K562 (cell line): Measurements from ENCODE around the gene CSTF2T. TPM values are rescaled to one million over a fixed set of nuclear protein-coding genes. Genes with fewer than 3 reads are reported as not detected.

ENCODE experiments used
- ATAC-seq: fragments of 200-7000 bp; cut with Tn5 transposase; 3 replicates; pipeline ENCODE4 v1.9.1; 2020; ENCODE audit warnings: moderate library complexity
- BruUV-seq: library from RNA; stranded (reverse); fragments of 400-500 nt; replicated peaks from 2 replicates; lab custom pipeline; 2021; lab: Mats Ljungman, UMichigan
- CTCF ChIA-PET: fragments of 300-600 bp; formaldehyde crosslinking; extraction: SDS; loops from one replicate; lab custom pipeline; 2021; ENCODE audit warnings: low intra/inter-chr PET ratio; lab: Yijun Ruan, JAX
- POLR2A ChIA-PET: fragments of 300-600, 350-650 bp; sonication (Branson Sonifier 250); formaldehyde crosslinking; extraction: SDS; loops from one replicate; lab custom pipeline; 2021; ENCODE audit warnings: antibody characterized with exemption, inconsistent platforms; lab: Yijun Ruan, JAX
- DNase-seq, 4 experiments: peaks; one replicate each; pipeline versions ENCODE4 v3.0.0 to v3.0.0-alpha.2; 2011 to 2018; ENCODE audit warnings: low spot score in 3 of 4, mixed read lengths in 3 of 4; ENCODE audit errors: extremely low read depth in 1 of 4
- FAIRE-seq: peaks from 2 replicates; lab custom pipeline; 2011; peaks lifted over from hg19 to GRCh38; lab: Jason Lieb, UNC
- H2AFZ ChIP-seq: 2 replicates; pipeline ENCODE4 v1.6.0; 2011; ENCODE audit warnings: low read depth, low read length, control low read depth, inconsistent platforms
- H3K27ac ChIP-seq: fragments of 200-600 bp; 3 replicates; pipeline ENCODE4 v1.8.0; 2011; ENCODE audit warnings: low read depth, mild to moderate bottlenecking, control low read depth, inconsistent platforms, low read length, moderate library complexity, mixed read lengths; ENCODE audit errors: extremely low read depth
- H3K27me3 ChIP-seq, 2 experiments: fragments of 300-600 bp in 1 of 2; 2 replicates in 1 of 2; 3 replicates in 1 of 2; pipeline versions ENCODE4 v1.6.0 to v1.8.0; 2011; ENCODE audit warnings: inconsistent platforms in 2 of 2, low read length in 2 of 2, mild to moderate bottlenecking in 1 of 2, mixed read lengths in 1 of 2, moderate library complexity in 1 of 2; ENCODE audit not compliant: control insufficient read depth in 2 of 2, insufficient read depth in 2 of 2
- H3K36me3 ChIP-seq: fragments of 300-600 bp; 3 replicates; pipeline ENCODE4 v1.8.0; 2011; ENCODE audit warnings: mild to moderate bottlenecking, low read length, inconsistent platforms; ENCODE audit not compliant: control insufficient read depth, insufficient read depth
- H3K4me1 ChIP-seq, 2 experiments: fragments of 200-600 bp in 1 of 2; replicated peaks in 1 of 2; 2 replicates in 1 of 2; 3 replicates in 1 of 2; pipeline versions ENCODE4 v1.5.1 to v1.8.0; 2011; ENCODE audit warnings: inconsistent platforms in 2 of 2, low read length in 2 of 2, mild to moderate bottlenecking in 1 of 2, mixed read lengths in 1 of 2, moderate library complexity in 1 of 2; ENCODE audit not compliant: control insufficient read depth in 2 of 2, insufficient read depth in 2 of 2
- H3K4me2 ChIP-seq: 2 replicates; pipeline ENCODE4 v1.6.1; 2011; ENCODE audit warnings: low read length, control low read depth, inconsistent platforms, mixed read lengths; ENCODE audit not compliant: insufficient read depth
- H3K4me3 ChIP-seq: fragments of 200-600 bp; sonication (generic), shearing (Covaris generic); 2 replicates; pipeline ENCODE4 v1.5.1; 2016; ENCODE audit warnings: control low read depth, inconsistent platforms
- H3K79me2 ChIP-seq: fragments of 200-600 bp; 3 replicates; pipeline ENCODE4 v1.8.0; 2011; ENCODE audit warnings: low read length, inconsistent platforms; ENCODE audit not compliant: control insufficient read depth, insufficient read depth
- H3K9ac ChIP-seq, 2 experiments: 2 replicates each; pipeline versions ENCODE4 v1.6.0 to v1.6.1; 2011; ENCODE audit warnings: low read depth in 2 of 2, low read length in 2 of 2, control low read depth in 1 of 2, inconsistent platforms in 1 of 2, mild to moderate bottlenecking in 1 of 2, mixed read lengths in 1 of 2; ENCODE audit not compliant: insufficient read depth in 1 of 2
- H3K9me1 ChIP-seq: one replicate; pipeline ENCODE4 v1.6.0; 2011; ENCODE audit warnings: inconsistent platforms, mild to moderate bottlenecking, low read length, moderate library complexity; ENCODE audit not compliant: control insufficient read depth, insufficient read depth
- H3K9me3 ChIP-seq: replicated peaks from 2 replicates; pipeline ENCODE4 v1.5.1; 2011; ENCODE audit warnings: low read depth, low read length, inconsistent platforms; ENCODE audit not compliant: control insufficient read depth, insufficient read depth
- H4K20me1 ChIP-seq: replicated peaks from 2 replicates; pipeline ENCODE4 v1.6.1; 2011; ENCODE audit warnings: low read length, inconsistent platforms, mixed read lengths; ENCODE audit not compliant: control insufficient read depth, insufficient read depth
- CAMTA2 ChIP-seq: fragments of 250-450 bp; sonication (Bioruptor Pico); conservative IDR thresholded peaks from 2 replicates; pipeline ENCODE4 v1.5.1; 2022
- ESRRA ChIP-seq: fragments of 450-650 bp; IDR thresholded peaks from 2 replicates; pipeline ENCODE4 v1.6.1; 2014; ENCODE audit warnings: low read depth, mild to moderate bottlenecking, moderate library complexity, borderline replicate concordance
- JUND ChIP-seq, 2 experiments: IDR thresholded peaks; 2 replicates in 1 of 2; 3 replicates in 1 of 2; pipeline ENCODE4 v1.6.1; 2011; ENCODE audit warnings: borderline replicate concordance in 2 of 2, low read depth in 2 of 2, low read length in 2 of 2, improper control_type of control experiment in 1 of 2, missing biosample characterization in 1 of 2, missing genetic modification characterization in 1 of 2, missing genetic modification reagents in 1 of 2
- NCOR1 ChIP-seq: fragments of 450-650 bp; IDR thresholded peaks from 2 replicates; pipeline ENCODE4 v1.6.1; 2016; ENCODE audit warnings: mild to moderate bottlenecking, moderate library complexity
- NFATC3 ChIP-seq: fragments of 450-650 bp; IDR thresholded peaks from 2 replicates; pipeline ENCODE4 v1.6.1; 2017; ENCODE audit warnings: mild to moderate bottlenecking
- PRMT5 ChIP-seq: sonication (generic); formaldehyde crosslinking; IDR thresholded peaks from 2 replicates; pipeline ENCODE4 v1.5.0; 2020; ENCODE audit warnings: missing genetic modification reagents
- RB1 ChIP-seq: fragments of 450-650 bp; IDR thresholded peaks from 2 replicates; pipeline ENCODE4 v1.6.1; 2017; ENCODE audit warnings: low read depth, mild to moderate bottlenecking
- SMAD1 ChIP-seq: fragments of 150-350 bp; IDR thresholded peaks from 2 replicates; pipeline ENCODE4 v1.6.1; 2014; ENCODE audit warnings: low read length, low read depth; ENCODE audit not compliant: partially characterized antibody
- ZFP1 ChIP-seq: fragments of 450-650 bp; formaldehyde crosslinking; IDR thresholded peaks from 2 replicates; pipeline ENCODE4 v1.4.0; 2020; ENCODE audit warnings: mild to moderate bottlenecking, mixed read lengths
- ZNF121 ChIP-seq: sonication (generic); formaldehyde crosslinking; conservative IDR thresholded peaks from 2 replicates; pipeline ENCODE4 v1.8.0; 2022; ENCODE audit warnings: missing genetic modification reagents
- ZNF316 ChIP-seq: fragments of 450-650 bp; IDR thresholded peaks from 2 replicates; pipeline ENCODE4 v1.6.1; 2016
- WGBS: fragments of 100-300 bp; shearing (Covaris generic); methylation state at CpG from one replicate; pipeline ENCODE4 v1.1.6; 2016; ENCODE audit warnings: low coverage, mixed read lengths; ENCODE audit not compliant: insufficient coverage; ENCODE audit errors: missing lambda C conversion rate; 5-methylcytosine and 5-hydroxymethylcytosine counted together
- in situ Hi-C: fragments of 300-500 bp; cut with MboI; formaldehyde crosslinking; loops from 4 replicates; pipeline ENCODE4 v1.15.0; 2018; ENCODE audit warnings: inconsistent platforms, mixed read lengths
- intact Hi-C: fragments of 100-400 bp; cut with micrococcal nuclease; formaldehyde crosslinking; loops from 2 replicates; pipeline ENCODE4 v1.14.2; 2022
- polyA plus RNA-seq, 8 experiments: library from polyadenylated mRNA; depleted of rRNA in 4 of 8; stranded (reverse) in 5 of 8; unstranded in 3 of 8; fragments of >200 nt; fragmentation: Nextera tagmentation in 2 of 8; fragmentation: Illumina TruSeq in 1 of 8; extraction: Ambion mirVana in 2 of 8; extraction: Trizol in 1 of 8; gene quantifications; 2 replicates each; pipeline versions ENCODE4 v1.2.1 to v1.2.3, GENCODE V29; 2011 to 2014; ENCODE audit warnings: inconsistent platforms in 1 of 8, missing spikeins in 1 of 8
- total RNA-seq, 7 experiments: library from RNA; depleted of rRNA in 6 of 7; stranded (reverse); fragments of >200 nt in 6 of 7; fragmentation: Illumina TruSeq in 2 of 7; extraction: Trizol in 2 of 7; gene quantifications; 2 replicates each; pipeline versions ENCODE4 v1.2.1 to v1.2.3, GENCODE V29; 2011 to 2021; ENCODE audit warnings: low replicate concordance in 1 of 7
- TF ChIP-seq, protein P1 (sequence below): fragments of 250-450 bp; sonication (Bioruptor Pico); IDR thresholded peaks from 2 replicates; pipeline ENCODE4 v1.8.0; 2022; ENCODE audit warnings: moderate library complexity, mild to moderate bottlenecking, inconsistent platforms
- TF ChIP-seq, protein P2 (sequence below), 2 experiments: IDR thresholded peaks; 2 replicates each; pipeline ENCODE4 v1.6.1; 2012; ENCODE audit warnings: improper control_type of control experiment in 2 of 2, low read depth in 2 of 2, low read length in 2 of 2, borderline replicate concordance in 1 of 2
- TF ChIP-seq, protein P3 (sequence below), 2 experiments: fragments of 200-800 bp in 1 of 2; sonication (Bioruptor generic) in 1 of 2; sonication (generic) in 1 of 2; formaldehyde crosslinking in 1 of 2; IDR thresholded peaks in 1 of 2; conservative IDR thresholded peaks in 1 of 2; 2 replicates each; pipeline versions ENCODE4 v1.5.0 to v1.6.1; 2016 to 2020; ENCODE audit warnings: missing compliant biosample characterization in 1 of 2, missing genetic modification characterization in 1 of 2, missing genetic modification reagents in 1 of 2

Gene CSTF2T
- total and polyA plus RNA-seq, 9 of the 15 experiments (the other 6 are each of a cell fraction or from before 2014, with no cell fraction given) = 10.3 to 32.4 (median 24.2) TPM

DNA sequence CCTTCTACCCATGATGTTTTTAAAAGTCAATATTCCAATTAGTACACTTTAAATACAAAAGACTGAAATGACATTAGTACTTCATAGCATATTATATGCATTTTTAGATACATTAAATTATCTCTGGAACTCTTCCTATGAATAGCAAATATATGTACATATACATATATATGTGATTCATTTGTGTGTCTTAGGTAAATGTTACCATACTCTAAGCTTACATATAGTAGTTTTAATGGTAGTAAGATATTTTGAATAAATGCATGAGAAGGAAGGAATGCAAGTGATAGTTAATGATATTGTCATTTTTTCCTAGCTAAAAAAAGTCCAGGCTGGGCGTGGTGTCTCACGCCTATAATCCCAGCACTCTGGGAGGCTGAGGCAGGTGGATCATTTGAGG is 46.0 kb upstream of the CSTF2T start:
- Histone ChIP-seq H2AFZ (no peak overlapping the region), H3K36me3 (no peaks in the 10 kb centered on the region), H3K9me3 (no peaks in the 10 kb centered on the region), H3K4me2 (no peak overlapping the region), H3K4me1 (no peaks in the 10 kb centered on the region), H3K9me1 (no peaks in the 10 kb centered on the region), H3K27me3 (no peaks in the 10 kb centered on the region), H3K27ac (no peak overlapping the region), H3K9ac (no peak overlapping the region), H3K4me3 (no peak overlapping the region), H4K20me1 (no peaks in the 10 kb centered on the region), H3K79me2 (no peaks in the 10 kb centered on the region)
- CTCF ChIA-PET = no interaction called here
- 0% methylated on average over 2 of the region's 2 CpGs for WGBS
- BruUV-seq = no TSS peak
- FAIRE-seq (no peak), DNase-seq (no peak), ATAC-seq (no peak)
- in situ Hi-C loops = no loop called here
- TF ChIP-seq ZNF316 = no peak
- no peak for TF ChIP-seq JUND (IDR thresholded peaks at IDR 0.05; ENCODE audit: borderline replicate concordance, low read depth, low read length)
- TF ChIP-seq JUND (tag; IDR thresholded peaks at IDR 0.05; ENCODE audit: borderline replicate concordance, low read depth, low read length) = no peak
- TF ChIP-seq ZNF121 = no peak
- TF ChIP-seq, protein P1, sequence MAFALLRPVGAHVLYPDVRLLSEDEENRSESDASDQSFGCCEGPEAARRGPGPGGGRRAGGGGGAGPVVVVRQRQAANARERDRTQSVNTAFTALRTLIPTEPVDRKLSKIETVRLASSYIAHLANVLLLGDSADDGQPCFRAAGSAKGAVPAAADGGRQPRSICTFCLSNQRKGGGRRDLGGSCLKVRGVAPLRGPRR = no peak
- no peak for TF ChIP-seq ZFP1 (CRISPR knock-in tag)
- no peak for TF ChIP-seq ESRRA
- TF ChIP-seq CAMTA2 (CRISPR knock-in tag) = no peak
- TF ChIP-seq, protein P2, sequence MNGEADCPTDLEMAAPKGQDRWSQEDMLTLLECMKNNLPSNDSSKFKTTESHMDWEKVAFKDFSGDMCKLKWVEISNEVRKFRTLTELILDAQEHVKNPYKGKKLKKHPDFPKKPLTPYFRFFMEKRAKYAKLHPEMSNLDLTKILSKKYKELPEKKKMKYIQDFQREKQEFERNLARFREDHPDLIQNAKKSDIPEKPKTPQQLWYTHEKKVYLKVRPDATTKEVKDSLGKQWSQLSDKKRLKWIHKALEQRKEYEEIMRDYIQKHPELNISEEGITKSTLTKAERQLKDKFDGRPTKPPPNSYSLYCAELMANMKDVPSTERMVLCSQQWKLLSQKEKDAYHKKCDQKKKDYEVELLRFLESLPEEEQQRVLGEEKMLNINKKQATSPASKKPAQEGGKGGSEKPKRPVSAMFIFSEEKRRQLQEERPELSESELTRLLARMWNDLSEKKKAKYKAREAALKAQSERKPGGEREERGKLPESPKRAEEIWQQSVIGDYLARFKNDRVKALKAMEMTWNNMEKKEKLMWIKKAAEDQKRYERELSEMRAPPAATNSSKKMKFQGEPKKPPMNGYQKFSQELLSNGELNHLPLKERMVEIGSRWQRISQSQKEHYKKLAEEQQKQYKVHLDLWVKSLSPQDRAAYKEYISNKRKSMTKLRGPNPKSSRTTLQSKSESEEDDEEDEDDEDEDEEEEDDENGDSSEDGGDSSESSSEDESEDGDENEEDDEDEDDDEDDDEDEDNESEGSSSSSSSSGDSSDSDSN (IDR thresholded peaks at IDR 0.05; ENCODE audit: borderline replicate concordance in 1 of 2, low read depth in 2 of 2, low read length in 2 of 2) = no peak
- TF ChIP-seq, protein P3, sequence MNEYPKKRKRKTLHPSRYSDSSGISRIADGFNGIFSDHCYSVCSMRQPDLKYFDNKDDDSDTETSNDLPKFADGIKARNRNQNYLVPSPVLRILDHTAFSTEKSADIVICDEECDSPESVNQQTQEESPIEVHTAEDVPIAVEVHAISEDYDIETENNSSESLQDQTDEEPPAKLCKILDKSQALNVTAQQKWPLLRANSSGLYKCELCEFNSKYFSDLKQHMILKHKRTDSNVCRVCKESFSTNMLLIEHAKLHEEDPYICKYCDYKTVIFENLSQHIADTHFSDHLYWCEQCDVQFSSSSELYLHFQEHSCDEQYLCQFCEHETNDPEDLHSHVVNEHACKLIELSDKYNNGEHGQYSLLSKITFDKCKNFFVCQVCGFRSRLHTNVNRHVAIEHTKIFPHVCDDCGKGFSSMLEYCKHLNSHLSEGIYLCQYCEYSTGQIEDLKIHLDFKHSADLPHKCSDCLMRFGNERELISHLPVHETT (CRISPR knock-in tag; conservative IDR thresholded peaks at IDR 0.05 in 1 of 2, IDR thresholded peaks at IDR 0.05 in 1 of 2) = no peak
- no peak for TF ChIP-seq NFATC3
- TF ChIP-seq NCOR1 = no peak
- no peak for TF ChIP-seq PRMT5
- TF ChIP-seq SMAD1 = no peak
- TF ChIP-seq RB1 = no peak
- intact Hi-C loops = no loop called here
- POLR2A ChIA-PET = no interaction called here
